Measurements from ENCODE around the gene SRSF4. TPM values are rescaled to one million over a fixed set of nuclear protein-coding genes. Genes with fewer than 3 reads are reported as not detected.

SRSF4 gene
- total RNA-seq, 1 experiment from 2014 or later, result 44.1 TPM

- Histone ChIP-seq H3K27me3 (replicated peaks; ENCODE audit: control insufficient read depth, insufficient read depth, low read length) (no peaks in the 10 kb centered on the region), H3K4me1 (peaks cover 7% of the 10 kb centered on the region; the same call in 1 of the 2 replicates), H3K9me3 (no peaks in the 10 kb centered on the region; the same call in 1 of the 2 replicates), H3K36me3 (ENCODE audit: control insufficient read depth, insufficient read depth, low read length) (no peaks in the 10 kb centered on the region), H3K4me3 (ENCODE audit: low read depth, low read length) (no peak overlapping the region)
- BruUV-seq (replicated peaks), result no TSS peak
- H3K27ac Mint-ChIP-seq (ENCODE audit: unreplicated experiment), result no peak overlapping the region
- H3K4me1 Mint-ChIP-seq (ENCODE audit: low read depth, unreplicated experiment), result peaks cover 6% of the 10 kb centered on the region
- H3K27me3 Mint-ChIP-seq (ENCODE audit: insufficient read depth, unreplicated experiment), result no peaks in the 10 kb centered on the region
- CTCF ChIA-PET, result no interaction called here
- POLR2A ChIA-PET, result no interaction called here
- H3K9me3 Mint-ChIP-seq (ENCODE audit: unreplicated experiment), result no peaks in the 10 kb centered on the region
- peaks cover 66% of the 10 kb centered on the region for H3K36me3 Mint-ChIP-seq (ENCODE audit: insufficient read depth, unreplicated experiment)
- intact Hi-C loops (cut with micrococcal nuclease; ENCODE audit: unreplicated experiment), result no loop called here
- no peak for TF ChIP-seq CTCF (IDR thresholded peaks at IDR 0.05; ENCODE audit: insufficient read depth in 1 of 2, low read depth in 1 of 2, low read length in 1 of 2, severe bottlenecking in 1 of 2, unreplicated experiment in 1 of 2)
- DNase-seq, result no peak
- H3K4me3 Mint-ChIP-seq (ENCODE audit: unreplicated experiment), result no peak overlapping the region
Measured at GRCh38 chr1:29176576-29176975, 5.1 kb downstream of the SRSF4 start.

DNA sequence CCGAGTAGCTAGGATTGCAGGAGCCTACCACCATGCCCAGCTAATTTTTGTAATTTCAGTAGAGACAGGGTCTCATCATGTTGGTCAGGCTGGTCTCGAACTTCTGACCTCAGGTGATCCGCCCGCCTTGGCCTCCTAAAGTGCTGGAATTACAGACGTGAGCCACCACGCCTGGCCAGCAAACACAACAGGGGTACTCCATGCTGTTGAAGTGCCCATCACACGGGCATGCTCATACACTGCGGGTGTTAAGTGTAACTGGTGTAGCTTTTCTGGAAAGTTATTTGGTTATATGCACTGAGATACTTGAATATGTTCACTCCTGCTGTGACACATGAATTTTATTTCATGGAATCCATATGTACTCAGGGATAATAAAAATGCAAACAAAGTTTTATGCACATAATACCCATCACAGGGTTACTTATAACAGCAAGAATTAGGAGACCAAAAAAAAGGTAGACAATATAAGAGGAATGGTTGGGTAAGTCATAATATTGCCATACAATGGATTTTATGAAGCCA is 9.2 kb downstream of the SRSF4 start:
- Mint-ChIP-seq H3K27me3 (ENCODE audit: insufficient read depth, unreplicated experiment) (no peaks in the 10 kb centered on the region), H3K36me3 (ENCODE audit: insufficient read depth, unreplicated experiment) (peaks cover 50% of the 10 kb centered on the region), H3K4me3 (ENCODE audit: unreplicated experiment) (no peak overlapping the region), H3K9me3 (ENCODE audit: unreplicated experiment) (no peaks in the 10 kb centered on the region), H3K4me1 (ENCODE audit: low read depth, unreplicated experiment) (no peaks in the 10 kb centered on the region), H3K27ac (ENCODE audit: unreplicated experiment) (no peak overlapping the region)
- Histone ChIP-seq H3K4me1 (0 out of 2 replicates have a peak, but pooled peaks cover under 1% of the 10 kb centered on the region), H3K27me3 (replicated peaks; ENCODE audit: control insufficient read depth, insufficient read depth, low read length) (no peaks in the 10 kb centered on the region), H3K36me3 (ENCODE audit: control insufficient read depth, insufficient read depth, low read length) (no peaks in the 10 kb centered on the region), H3K4me3 (ENCODE audit: low read depth, low read length) (no peak overlapping the region), H3K9me3 (no peaks in the 10 kb centered on the region)
- ChIA-PET CTCF (no interaction called here), POLR2A (no interaction called here)
- no peak for TF ChIP-seq CTCF (IDR thresholded peaks at IDR 0.05; ENCODE audit: insufficient read depth in 1 of 2, low read depth in 1 of 2, low read length in 1 of 2, severe bottlenecking in 1 of 2, unreplicated experiment in 1 of 2)
- no peak for DNase-seq
- no TSS peak for BruUV-seq (replicated peaks)
- intact Hi-C loops (cut with micrococcal nuclease; ENCODE audit: unreplicated experiment), result no loop called here

DNA sequence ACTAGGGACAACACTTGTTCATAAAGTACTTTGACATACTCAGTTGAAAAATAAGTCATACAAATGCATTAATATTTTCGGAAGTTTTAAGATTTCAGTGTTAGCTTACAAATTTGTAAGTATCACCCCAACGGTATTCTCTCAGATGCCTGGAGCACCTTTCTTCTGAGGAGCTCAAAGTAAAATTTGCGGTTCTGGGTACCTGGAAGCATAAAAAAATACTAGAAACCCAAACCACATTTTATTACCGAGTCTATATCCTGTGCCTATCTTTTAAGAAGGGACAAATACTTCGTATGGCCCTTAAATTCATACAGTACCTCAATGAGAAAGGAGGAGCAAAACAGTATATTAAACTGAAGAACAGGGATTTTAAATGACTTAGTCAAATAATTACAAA is 10.2 kb downstream of the SRSF4 start:
- Histone ChIP-seq H3K36me3 (ENCODE audit: control insufficient read depth, insufficient read depth, low read length) (no peaks in the 10 kb centered on the region), H3K9me3 (no peaks in the 10 kb centered on the region), H3K27me3 (replicated peaks; ENCODE audit: control insufficient read depth, insufficient read depth, low read length) (no peaks in the 10 kb centered on the region), H3K4me1 (peaks cover 10% of the 10 kb centered on the region; the same call in 1 of the 2 replicates), H3K4me3 (ENCODE audit: low read depth, low read length) (no peak overlapping the region)
- Mint-ChIP-seq H3K4me1 (ENCODE audit: low read depth, unreplicated experiment) (no peaks in the 10 kb centered on the region), H3K4me3 (ENCODE audit: unreplicated experiment) (no peak overlapping the region), H3K27me3 (ENCODE audit: insufficient read depth, unreplicated experiment) (no peaks in the 10 kb centered on the region), H3K36me3 (ENCODE audit: insufficient read depth, unreplicated experiment) (peaks cover 42% of the 10 kb centered on the region), H3K27ac (ENCODE audit: unreplicated experiment) (no peak overlapping the region), H3K9me3 (ENCODE audit: unreplicated experiment) (no peaks in the 10 kb centered on the region)
- BruUV-seq (replicated peaks), result no TSS peak
- intact Hi-C loops (cut with micrococcal nuclease; ENCODE audit: unreplicated experiment), result no loop called here
- ChIA-PET CTCF (no interaction called here), POLR2A (no interaction called here)
- no peak for DNase-seq
- TF ChIP-seq CTCF (IDR thresholded peaks at IDR 0.05; ENCODE audit: insufficient read depth in 1 of 2, low read depth in 1 of 2, low read length in 1 of 2, severe bottlenecking in 1 of 2, unreplicated experiment in 1 of 2), result no peak

Measured in Caco-2 (cell line).